Left renal cortex interstitium (tissue), 4 donors: Measurements from ENCODE around the gene FGD3. TPM values are rescaled to one million over a fixed set of nuclear protein-coding genes. Genes with fewer than 3 reads are reported as not detected.

Experiments used
- DNase-seq, 4 donors: peaks; one replicate each; pipeline ENCODE4 v3.0.0-alpha.2; 2013; ENCODE audit warnings: low read depth in 4 of 4, low spot score in 2 of 4, missing footprints in 1 of 4
- polyA plus RNA-seq, 4 donors: library from polyadenylated mRNA; unstranded; fragments of 120-200 nt; gene quantifications; one replicate each; pipeline ENCODE4 v1.2.1, GENCODE V29; 2013; ENCODE audit not compliant: insufficient read length in 4 of 4

Gene FGD3
- polyA plus RNA-seq, 4 donors: 5.1 to 9.5 (median 6.4) TPM

- DNase-seq: no peak
Observed at GRCh38 chr9:93064392-93065134, 117.2 kb downstream of the FGD3 start.

- no peak for DNase-seq
Observed at GRCh38 chr9:93065135-93065720, 117.9 kb downstream of the FGD3 start.

- DNase-seq: no peak
Observed at GRCh38 chr9:93066978-93067603, 119.8 kb downstream of the FGD3 start.

GRCh38 chr9:93068956-93069355 is 121.6 kb downstream of the FGD3 start:
- no peak for DNase-seq

GRCh38 chr9:93071464-93071863 is 124.1 kb downstream of the FGD3 start:
- no peak for DNase-seq

GRCh38 chr9:93072383-93072795 is 125.1 kb downstream of the FGD3 start:
- no peak for DNase-seq

GRCh38 chr9:93076101-93076791 is 128.9 kb downstream of the FGD3 start:
- no peak for DNase-seq

GRCh38 chr9:93076792-93077128 is 129.4 kb downstream of the FGD3 start:
- no peak for DNase-seq

- no peak for DNase-seq
Observed at GRCh38 chr9:93077367-93077766, 130.0 kb downstream of the FGD3 start.

GRCh38 chr9:93077811-93078210 is 130.5 kb downstream of the FGD3 start:
- DNase-seq: no peak

GRCh38 chr9:93079371-93079770 is 132.0 kb downstream of the FGD3 start:
- no peak for DNase-seq

GRCh38 chr9:93080406-93080805 is 133.1 kb downstream of the FGD3 start:
- no peak for DNase-seq

- DNase-seq: no peak
Observed at GRCh38 chr9:93081081-93081529, 133.8 kb downstream of the FGD3 start.

- DNase-seq: no peak
Observed at GRCh38 chr9:93081931-93082330, 134.6 kb downstream of the FGD3 start.

GRCh38 chr9:93082841-93083411 is 135.6 kb downstream of the FGD3 start:
- DNase-seq: no peak

GRCh38 chr9:93083592-93084470 is 136.5 kb downstream of the FGD3 start:
- DNase-seq: no peak

- no peak for DNase-seq
Observed at GRCh38 chr9:93084471-93084881, 137.2 kb downstream of the FGD3 start.

- DNase-seq: no peak
Observed at GRCh38 chr9:93085676-93086075, 138.4 kb downstream of the FGD3 start.
